ENCODE measurements around the gene HOXD9.
A peak's percentile ranks its signal among the peaks of the same experiment; 100 is the strongest.

The HOXD9 gene

GRCh38 chr2:176124947-176125771, 2.6 kb downstream of the HOXD9 start:
- no peak for DNase-seq (ENCODE audit: low read depth)

GRCh38 chr2:176125772-176126054, 3.2 kb downstream of the HOXD9 start:
- DNase-seq (ENCODE audit: low read depth) = no peak

- peak; percentile 40 for DNase-seq (ENCODE audit: low read depth)
These were observed 4.6 kb downstream of the HOXD9 start for GRCh38 chr2:176126929-176127773.

DNA sequence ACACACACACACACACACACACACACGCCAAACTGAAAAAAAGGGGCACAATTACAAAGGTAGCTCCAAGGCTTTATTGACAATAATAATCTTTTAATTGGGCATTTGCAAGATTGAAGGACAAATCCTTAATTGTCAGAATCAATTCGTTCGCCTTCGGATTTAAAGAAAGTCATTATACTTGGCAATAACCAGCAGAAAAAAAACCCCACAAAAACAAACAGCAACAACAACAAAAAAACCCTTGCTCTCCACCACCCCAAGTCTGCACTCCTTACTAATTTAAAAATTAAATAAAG, 5.2 kb downstream of the HOXD9 start:
- no peak for DNase-seq (ENCODE audit: low read depth)

DNA sequence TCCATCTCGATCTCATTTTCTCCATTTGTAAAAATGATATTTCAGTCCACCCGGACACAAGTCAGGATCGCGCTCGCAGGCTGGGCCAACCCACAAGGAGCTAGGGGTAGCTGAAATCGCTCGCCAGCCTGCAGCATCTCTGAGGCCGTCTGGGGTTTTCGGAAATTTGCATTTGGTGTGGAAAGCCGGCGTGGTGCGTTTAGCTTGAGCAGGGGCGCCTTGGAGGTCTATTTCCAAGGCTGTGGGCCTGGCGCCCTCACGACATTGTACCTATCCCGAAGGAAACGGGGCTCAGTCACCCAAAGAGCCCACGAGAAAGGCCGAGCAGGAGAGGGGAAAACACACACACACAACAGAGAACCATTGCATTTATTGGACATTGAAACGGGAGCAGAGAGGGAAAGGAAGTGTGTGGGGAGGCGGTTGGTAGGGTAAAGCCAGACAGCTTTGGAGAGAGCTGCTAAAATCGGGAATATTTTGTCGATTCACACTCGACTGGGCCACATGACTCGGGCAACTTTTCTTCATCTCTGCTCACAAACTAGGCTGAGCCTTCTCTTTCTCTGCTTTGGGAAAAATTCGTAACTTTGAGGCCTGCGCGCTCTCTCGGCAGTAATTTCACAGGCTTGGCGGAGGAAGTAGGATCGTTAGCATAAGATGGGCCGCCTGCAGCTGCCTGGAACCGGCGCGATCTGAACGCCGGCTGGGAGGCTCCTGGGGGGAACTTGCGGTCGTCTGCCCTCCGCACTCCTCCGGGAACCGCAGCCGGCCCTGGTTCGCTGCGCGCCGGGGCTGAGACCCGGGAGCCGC, 5.9 kb downstream of the HOXD9 start:
- no peak for DNase-seq (ENCODE audit: low read depth)

- DNase-seq (ENCODE audit: low read depth) = no peak
These were observed 6.7 kb downstream of the HOXD9 start, which contains the start of gene HOXD8 for GRCh38 chr2:176128982-176129796. TSS of gene HOXD8 (plus strand) at chr2:176129705. CDS start at chr2:176130367, 662 bp downstream.

DNA sequence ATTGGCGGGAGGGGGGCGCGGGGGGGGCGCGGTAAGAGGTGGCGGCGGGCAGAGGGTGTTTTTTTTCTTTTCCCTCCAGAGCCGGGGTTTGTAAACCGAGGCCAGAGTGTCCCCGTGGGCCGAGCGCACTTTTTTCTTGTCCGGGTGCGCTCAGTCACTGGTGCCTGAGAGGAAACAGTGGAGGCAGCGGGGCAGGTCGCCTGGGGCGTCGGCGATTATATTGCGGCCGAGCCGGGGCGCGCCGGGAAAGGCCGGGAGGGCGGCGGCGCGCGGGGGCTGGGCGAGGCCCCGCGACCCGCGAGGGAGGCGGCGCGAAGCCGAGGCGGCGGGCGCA, 7.3 kb downstream of the HOXD9 start:
- DNase-seq (ENCODE audit: low read depth) = no peak

- DNase-seq (ENCODE audit: low read depth) = no peak
These were observed 7.8 kb downstream of the HOXD9 start for GRCh38 chr2:176130147-176130956.

DNA sequence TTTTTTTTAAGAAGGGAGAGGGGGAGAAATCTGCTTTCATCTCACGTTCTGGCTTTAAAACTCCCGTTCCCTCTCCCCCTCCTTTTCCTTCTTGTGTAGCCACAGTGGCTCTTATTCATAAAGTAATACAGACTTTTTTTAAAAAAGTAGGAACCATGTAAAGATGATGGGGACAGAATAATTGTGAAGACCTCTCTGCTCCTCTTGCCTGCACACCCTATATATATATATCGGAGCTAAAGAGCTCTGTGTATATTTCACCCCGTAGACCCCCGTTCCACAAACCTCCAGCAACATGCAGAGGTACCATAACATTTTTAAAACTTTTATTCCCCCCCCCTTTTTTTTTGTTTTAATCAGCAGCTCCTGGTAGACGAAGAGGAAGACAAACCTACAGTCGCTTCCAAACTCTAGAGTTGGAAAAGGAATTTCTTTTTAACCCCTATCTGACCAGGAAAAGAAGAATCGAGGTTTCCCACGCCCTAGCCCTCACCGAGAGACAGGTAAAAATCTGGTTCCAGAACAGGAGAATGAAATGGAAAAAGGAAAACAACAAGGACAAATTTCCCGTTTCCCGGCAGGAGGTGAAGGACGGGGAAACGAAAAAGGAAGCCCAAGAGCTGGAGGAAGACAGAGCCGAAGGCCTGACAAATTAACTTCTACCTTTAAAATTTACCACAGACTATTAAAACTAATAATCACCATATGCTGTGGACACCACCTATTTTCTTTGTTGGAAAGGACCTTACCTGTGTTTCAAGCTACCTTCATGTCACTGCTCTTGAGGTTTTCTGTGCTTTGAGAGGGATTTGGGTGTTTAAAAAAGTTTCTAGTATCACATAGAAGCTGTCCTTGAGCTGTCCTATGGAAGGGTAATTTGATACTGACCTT, 8.7 kb downstream of the HOXD9 start:
- no peak for DNase-seq (ENCODE audit: low read depth)

- DNase-seq (ENCODE audit: low read depth) = no peak
These were observed 9.3 kb downstream of the HOXD9 start for GRCh38 chr2:176131848-176132158.

DNA sequence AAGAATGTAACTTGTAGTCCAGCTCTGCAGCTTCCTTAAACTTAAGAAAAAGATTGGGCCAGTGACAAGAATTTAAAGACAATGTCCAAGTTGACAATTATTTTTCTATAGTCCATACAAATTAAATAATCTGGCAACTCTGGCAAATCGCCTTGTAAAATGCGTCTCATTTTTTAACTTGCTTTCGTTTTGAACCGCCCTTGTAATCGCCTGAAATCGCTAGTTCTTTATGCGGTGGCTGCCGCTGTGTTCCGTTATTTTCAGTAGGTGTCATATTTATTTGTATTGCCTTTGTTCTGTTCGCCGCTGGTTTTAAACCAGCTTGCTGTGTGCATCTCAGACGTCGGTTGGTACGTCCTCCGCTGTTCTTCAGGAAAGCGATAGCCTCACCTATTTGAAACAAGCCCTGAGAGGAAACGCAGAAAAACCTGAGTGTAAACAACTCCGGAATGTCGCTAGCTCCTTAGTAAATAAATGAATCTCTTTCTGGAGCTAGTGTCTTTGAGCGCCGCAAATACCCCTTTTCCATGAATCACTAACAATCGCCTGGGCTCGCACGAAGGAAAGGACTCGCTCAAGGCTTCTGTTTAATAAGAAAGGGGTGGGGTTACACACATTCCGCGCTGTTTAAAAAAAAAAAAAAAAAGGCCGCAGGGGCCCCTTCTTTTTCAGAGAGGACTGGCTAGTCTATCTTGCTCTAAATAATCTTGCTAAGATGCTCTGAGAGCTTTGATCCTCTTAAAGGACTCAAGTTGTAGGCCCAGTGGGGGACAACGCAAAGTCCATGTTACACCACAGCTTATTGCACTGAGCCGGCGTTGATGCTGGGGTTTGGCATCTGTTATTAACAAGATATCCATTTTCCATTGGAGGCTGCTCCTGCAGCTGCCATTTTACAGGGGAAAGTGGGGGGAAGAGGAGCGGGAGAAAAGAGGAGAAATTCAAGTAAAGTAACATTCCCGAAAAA, 10.0 kb downstream of the HOXD9 start:
- no peak for DNase-seq (ENCODE audit: low read depth)

- no peak for DNase-seq (ENCODE audit: low read depth)
These were observed 10.9 kb downstream of the HOXD9 start for GRCh38 chr2:176133389-176133788.

- DNase-seq (ENCODE audit: low read depth) = no peak
These were observed 11.5 kb downstream of the HOXD9 start for GRCh38 chr2:176134035-176134434.

DNA sequence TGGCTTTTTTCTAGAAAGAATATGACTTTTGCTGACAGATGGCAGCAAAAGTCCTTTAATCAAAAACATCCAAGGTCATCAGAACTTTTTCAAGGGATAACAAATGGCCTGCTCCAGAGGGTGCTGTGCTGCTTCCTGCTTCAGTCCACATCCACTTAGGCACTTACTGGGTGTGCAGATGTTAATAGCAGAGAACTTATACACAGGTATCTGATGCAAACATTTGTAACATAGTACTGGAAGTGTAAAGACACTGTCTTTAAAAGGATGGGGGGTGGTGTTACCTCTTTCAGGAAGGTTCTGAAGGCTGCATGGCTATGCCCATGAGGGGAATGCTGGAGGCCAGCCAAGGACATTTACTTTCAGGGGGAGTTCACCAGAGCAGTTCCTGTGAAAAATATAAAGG, 12.5 kb downstream of the HOXD9 start:
- DNase-seq (ENCODE audit: low read depth) = no peak

DNA sequence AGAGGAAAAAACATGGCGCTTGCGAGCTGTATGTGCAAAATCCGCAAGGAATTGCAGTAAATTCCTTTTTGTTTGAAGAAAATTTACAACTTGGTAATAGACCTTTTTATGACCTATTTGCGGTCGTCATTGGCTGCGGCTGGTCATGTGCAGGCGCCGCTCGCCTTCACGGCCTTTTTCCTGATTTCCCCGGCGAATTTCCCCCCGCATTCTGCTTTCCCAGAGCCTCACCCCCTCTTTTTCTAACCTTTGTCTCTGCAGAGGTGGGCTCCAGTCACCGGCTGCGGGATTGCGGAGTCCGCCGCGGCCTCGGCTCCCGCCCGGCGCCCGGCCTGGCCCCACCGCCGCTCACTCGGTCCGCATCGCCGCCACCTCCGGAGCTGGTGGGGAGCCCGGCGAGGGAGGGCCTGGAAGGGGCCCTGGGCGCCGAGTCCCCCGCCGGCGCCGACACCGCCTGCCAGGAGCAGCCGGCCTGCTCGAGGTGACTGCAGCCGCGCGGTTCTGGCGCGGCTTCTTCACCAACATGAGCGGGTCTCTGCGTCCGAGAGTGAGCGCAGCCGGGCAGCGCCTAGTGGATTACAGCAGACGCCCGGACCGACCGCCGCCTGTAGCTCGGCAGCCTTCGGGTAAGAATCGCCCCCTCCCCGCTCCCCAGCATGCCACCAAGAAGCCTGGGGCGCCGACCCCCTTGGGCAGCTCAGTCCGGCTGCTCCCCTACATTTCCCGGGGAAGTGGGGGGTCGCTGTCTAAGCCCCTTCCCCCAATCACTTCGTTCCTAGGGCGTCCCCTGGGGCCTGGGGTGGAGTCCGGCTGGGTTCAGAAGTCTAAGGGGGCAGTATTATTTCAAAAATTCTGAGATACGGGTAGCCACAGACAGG, 14.1 kb downstream of the HOXD9 start:
- DNase-seq (ENCODE audit: low read depth) = no peak

DNA sequence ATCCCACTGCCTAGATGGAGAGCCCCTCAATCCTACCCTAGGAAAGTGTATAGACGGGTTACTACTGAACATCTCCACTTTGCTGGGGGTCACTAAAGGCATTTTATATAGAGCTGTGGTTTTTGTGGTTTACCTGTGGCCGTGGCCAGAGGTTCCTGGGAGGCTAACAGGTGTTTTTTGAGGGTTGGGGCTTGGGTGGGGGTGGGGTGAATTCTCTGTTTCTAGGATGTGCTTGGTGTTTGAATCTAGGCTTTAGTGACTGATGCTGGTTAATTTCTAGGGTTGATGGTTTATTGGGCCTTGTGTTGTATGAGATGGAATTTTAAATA, 14.7 kb downstream of the HOXD9 start:
- no peak for DNase-seq (ENCODE audit: low read depth)

GRCh38 chr2:176137906-176138305, 15.4 kb downstream of the HOXD9 start:
- no peak for DNase-seq (ENCODE audit: low read depth)

DNA sequence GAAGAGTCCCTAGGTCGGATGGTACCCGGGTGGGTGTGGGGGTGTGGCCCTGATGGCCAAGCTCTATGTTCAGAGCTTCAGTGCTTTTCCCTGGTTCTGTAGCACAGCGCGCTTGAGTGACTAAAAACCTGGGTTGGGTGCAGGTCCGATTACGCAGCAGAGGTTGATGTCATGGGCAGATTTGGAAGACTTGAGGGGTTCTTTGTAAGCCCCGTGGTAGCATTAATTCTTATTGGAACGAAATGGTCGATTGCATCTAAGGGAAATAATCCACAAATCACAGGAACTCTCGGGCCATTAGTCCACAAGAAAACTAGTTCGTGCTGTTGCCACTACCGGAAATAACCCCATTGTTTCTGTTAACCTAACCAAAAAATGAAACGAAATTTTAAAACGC, 16.0 kb downstream of the HOXD9 start:
- no peak for DNase-seq (ENCODE audit: low read depth)

Measured in activated T-helper 9 cell treated with anti-CD3 and anti-CD28 coated beads, Interleukin-2, amount 50 U/mL, for 16 hours (primary cell).